Heart left ventricle (tissue), 16 donors: ENCODE results near the gene ST7. TPM values are rescaled to one million over a fixed set of nuclear protein-coding genes. Genes with fewer than 3 reads are reported as not detected.

Source experiments
- ATAC-seq, 4 donors: fragments of 200-7000 bp; cut with Tn5 transposase; one replicate each; pipeline ENCODE4 v1.9.1; 2020 to 2022; ENCODE audit warnings: moderate library complexity in 4 of 4, mild to moderate bottlenecking in 3 of 4, moderate number of reproducible peaks in 1 of 4
- DNase-seq, 5 donors: peaks; one replicate each; pipeline ENCODE4 v3.0.0-alpha.2; 2020
- H3K27ac ChIP-seq, 12 donors: fragments of 200-600 bp; sonication (generic) in 4 of 12; one replicate each; pipeline versions ENCODE4 v1.5.0 to v1.8.0; 2016 to 2022; ENCODE audit warnings: mild to moderate bottlenecking in 2 of 12
- H3K27me3 ChIP-seq, 9 donors: fragments of 200-600 bp; sonication (generic) in 2 of 9; one replicate each; pipeline versions ENCODE4 v1.5.1 to v1.8.0; 2016 to 2022; ENCODE audit warnings: mild to moderate bottlenecking in 3 of 9
- H3K36me3 ChIP-seq, 9 donors: fragments of 200-600 bp; sonication (generic) in 2 of 9; one replicate each; pipeline versions ENCODE4 v1.5.0 to v1.8.0; 2018 to 2022; ENCODE audit warnings: mild to moderate bottlenecking in 2 of 9
- H3K4me1 ChIP-seq, 12 donors: fragments of 200-600 bp; sonication (generic) in 4 of 12; one replicate each; pipeline versions ENCODE4 v1.5.0 to v1.8.0; 2016 to 2022; ENCODE audit warnings: mild to moderate bottlenecking in 3 of 12
- H3K4me3 ChIP-seq, 12 donors: fragments of 200-600 bp; sonication (generic) in 4 of 12; one replicate each; pipeline versions ENCODE4 v1.5.0 to v1.8.0; 2017 to 2022; ENCODE audit warnings: mild to moderate bottlenecking in 9 of 12, moderate library complexity in 4 of 12
- H3K9me3 ChIP-seq, 12 donors: fragments of 200-600 bp; sonication (generic) in 4 of 12; one replicate each; pipeline versions ENCODE4 v1.5.0 to v1.8.0; 2016 to 2022; ENCODE audit warnings: mild to moderate bottlenecking in 1 of 12
- POLR2A ChIP-seq, 2 donors: fragments of 450-650 bp; IDR thresholded peaks; one replicate each; pipeline ENCODE4 v1.6.1; 2017; ENCODE audit warnings: antibody characterized with exemption in 2 of 2, mild to moderate bottlenecking in 2 of 2, moderate library complexity in 2 of 2
- WGBS, 4 donors: extraction: QIAGEN DNeasy Blood & Tissue Kit in 2 of 4; methylation state at CpG; one replicate each; pipeline versions ENCODE4 v1.1.5 to v1.1.7; 2013 to 2018; 5-methylcytosine and 5-hydroxymethylcytosine counted together
- intact Hi-C, 10 donors: fragments of 100-400 bp; cut with DNase I; formaldehyde crosslinking; loops; one replicate each; pipeline versions ENCODE4 v1.11.1 to v1.14.2; 2022
- polyA plus RNA-seq, 2 donors: library from polyadenylated mRNA; stranded (reverse); fragments of 200-250 nt; gene quantifications; one replicate each; pipeline ENCODE4 v1.2.3, GENCODE V29; 2013
- total RNA-seq, 9 donors: library from RNA; depleted of rRNA in 2 of 9; stranded (reverse); fragments of >200 nt in 2 of 9; fragmentation: NEBNext Ultra II Directional in 3 of 9; extraction: Animal tissue kit (Norgen Biotek cat#: 25700) in 3 of 9; gene quantifications; one replicate each; pipeline versions ENCODE4 v1.1.0 to v1.2.4, GENCODE V29; 2016 to 2023
- TF ChIP-seq, protein P1 (sequence below), 12 donors: fragments of 200-600 bp; sonication (generic) in 4 of 12; IDR thresholded peaks; one replicate each; pipeline versions ENCODE4 v1.5.0 to v1.8.0; 2018 to 2022; ENCODE audit warnings: antibody characterized with exemption in 12 of 12, mild to moderate bottlenecking in 5 of 12
- donor health status: ischemic (EF 13 %, LVEDD 7.1; RV severe dilation, severe dysfunction).
- donor health status: healthy with polysubstance abuse.
- donor health status: DM: no; HTN: yes; CAD: no.
- donor health status: DM: no; HTN: no; CAD: no.
- donor health status: ischemic (EF 25% LVEDD 6.9; RV normal size, moderate dysfunction).
- donor health status: ischemic (EF 25% LVEDD 5.7; RV mildly dilated, moderate dysfunction).
- donor health status: healthy.
- donor health status: DM: yes; HTN: yes; CAD: no.
- donor health status: ischemic (EF 35%, LVEDD 5.7; RV mildly dilated, moderate dysfunction).
- donor health status: nonischemic (EF 11% LVEDD 7.7; RV severe dilation, severe dysfunction).
- donor health status: DM: yes; HTN: yes; CAD: no.
- donor health status: PGD.
- donor health status: ischemic (EF 29% LVEDD 5.4; RV normal size, mild dysfunction).
- donor health status: nonischemic (EF 23%, LVEDD 6.1; RV moderate dilation, normal function).

ST7 gene
- total and polyA plus RNA-seq, 11 donors, result 16.0 to 41.3 (median 25.5) TPM

DNA sequence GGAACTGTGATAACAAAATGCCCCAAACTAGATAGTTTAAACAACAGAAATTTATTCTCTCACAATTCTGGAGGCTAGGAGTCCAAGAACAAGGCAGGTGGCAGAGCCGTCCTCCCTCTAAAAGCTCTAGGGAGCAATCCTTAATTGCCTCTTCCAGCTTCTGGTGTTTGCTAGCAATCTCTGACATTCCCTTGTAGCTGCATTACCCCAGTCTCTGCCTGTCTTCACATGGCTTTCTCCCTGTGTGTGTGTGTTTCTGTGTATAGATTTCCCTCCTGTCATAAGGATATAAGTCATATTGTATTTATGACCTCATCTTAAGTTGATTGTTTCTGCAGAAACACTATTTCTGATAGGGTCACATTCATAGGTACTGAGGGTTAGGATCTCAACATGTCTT is 192.0 kb downstream of the ST7 start:
- 82 to 96% (median 87%) methylated on average over 1 of the region's 1 CpG for WGBS, 4 donors
- Histone ChIP-seq H3K4me1 (peaks cover 0 to 20% (median 0%) of the 10 kb centered on the region in 12 donors), H3K4me3 (no peak overlapping the region), H3K36me3 (peaks cover 0 to 15% (median 1%) of the 10 kb centered on the region in 9 donors), H3K9me3 (no peaks in the 10 kb centered on the region), H3K27me3 (no peaks in the 10 kb centered on the region), H3K27ac (no peak overlapping the region)
- no peak for TF ChIP-seq POLR2A (IDR thresholded peaks at IDR 0.05)
- TF ChIP-seq, protein P1, sequence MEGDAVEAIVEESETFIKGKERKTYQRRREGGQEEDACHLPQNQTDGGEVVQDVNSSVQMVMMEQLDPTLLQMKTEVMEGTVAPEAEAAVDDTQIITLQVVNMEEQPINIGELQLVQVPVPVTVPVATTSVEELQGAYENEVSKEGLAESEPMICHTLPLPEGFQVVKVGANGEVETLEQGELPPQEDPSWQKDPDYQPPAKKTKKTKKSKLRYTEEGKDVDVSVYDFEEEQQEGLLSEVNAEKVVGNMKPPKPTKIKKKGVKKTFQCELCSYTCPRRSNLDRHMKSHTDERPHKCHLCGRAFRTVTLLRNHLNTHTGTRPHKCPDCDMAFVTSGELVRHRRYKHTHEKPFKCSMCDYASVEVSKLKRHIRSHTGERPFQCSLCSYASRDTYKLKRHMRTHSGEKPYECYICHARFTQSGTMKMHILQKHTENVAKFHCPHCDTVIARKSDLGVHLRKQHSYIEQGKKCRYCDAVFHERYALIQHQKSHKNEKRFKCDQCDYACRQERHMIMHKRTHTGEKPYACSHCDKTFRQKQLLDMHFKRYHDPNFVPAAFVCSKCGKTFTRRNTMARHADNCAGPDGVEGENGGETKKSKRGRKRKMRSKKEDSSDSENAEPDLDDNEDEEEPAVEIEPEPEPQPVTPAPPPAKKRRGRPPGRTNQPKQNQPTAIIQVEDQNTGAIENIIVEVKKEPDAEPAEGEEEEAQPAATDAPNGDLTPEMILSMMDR (IDR thresholded peaks at IDR 0.05), result no peak
- intact Hi-C loops, result no loop called here
- no peak for ATAC-seq
- DNase-seq, result no peak

DNA sequence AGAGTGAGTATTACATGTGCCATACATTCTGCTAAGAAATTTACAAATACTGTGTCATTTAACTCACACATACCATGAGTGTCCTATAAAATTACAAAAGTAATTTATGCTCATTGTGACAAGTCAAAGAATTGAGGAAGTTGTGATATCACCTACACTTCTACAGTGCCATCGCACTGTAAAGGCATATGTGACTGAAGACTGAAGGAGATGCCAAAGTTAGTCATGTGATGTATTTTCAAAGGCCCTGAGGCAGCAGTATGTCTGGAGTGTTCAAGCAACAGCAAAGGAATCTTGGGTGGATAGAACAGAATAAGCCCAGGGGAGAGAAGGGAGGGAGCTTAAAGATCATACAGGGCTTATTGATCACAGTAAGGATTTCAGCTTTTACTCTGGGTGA is 192.8 kb downstream of the ST7 start:
- H3K4me1 ChIP-seq, result peaks cover 0 to 20% (median 0%) of the 10 kb centered on the region in 12 donors
- H3K9me3 ChIP-seq, result no peaks in the 10 kb centered on the region
- H3K27ac ChIP-seq, result peak overlapping the region in 1 of 12 donors; percentile 58
- ATAC-seq (peak in 2 of 4 donors; percentile 7 to 54), DNase-seq (no peak)
- TF ChIP-seq, protein P1 (IDR thresholded peaks at IDR 0.05), result no peak
- TF ChIP-seq POLR2A (IDR thresholded peaks at IDR 0.05), result no peak
- no peaks in the 10 kb centered on the region for H3K27me3 ChIP-seq
- peaks cover 0 to 11% (median 0%) of the 10 kb centered on the region in 9 donors for H3K36me3 ChIP-seq
- H3K4me3 ChIP-seq, result no peak overlapping the region
- intact Hi-C loops, result no loop called here
- WGBS, 4 donors, result 78 to 84% (median 83%) methylated on average over 1 of the region's 1 CpG

DNA sequence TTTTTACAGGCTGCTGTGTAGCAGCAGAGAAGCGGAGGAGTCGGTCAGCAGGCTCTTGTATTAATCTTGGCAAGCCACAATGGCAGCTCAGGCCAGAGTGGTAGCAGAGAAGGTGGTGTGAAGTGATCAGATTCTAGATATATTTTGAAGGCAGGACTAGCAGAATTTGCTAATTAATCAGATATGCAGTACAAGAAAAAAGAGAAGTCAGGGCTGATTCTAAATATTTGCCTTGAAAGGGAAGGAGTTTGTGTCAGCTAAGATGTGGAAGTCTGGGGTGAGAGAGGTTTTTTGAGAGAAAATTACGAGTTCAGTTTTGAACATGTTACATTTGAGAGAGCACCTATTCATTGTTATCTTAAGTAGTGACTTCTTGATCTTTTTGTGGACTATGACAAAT is 193.2 kb downstream of the ST7 start:
- Histone ChIP-seq H3K27me3 (no peaks in the 10 kb centered on the region), H3K4me3 (no peak overlapping the region), H3K9me3 (no peaks in the 10 kb centered on the region), H3K27ac (peak overlapping the region in 1 of 12 donors; percentile 58), H3K4me1 (peaks cover 0 to 20% (median 0%) of the 10 kb centered on the region in 12 donors), H3K36me3 (peaks cover 0 to 11% (median 0%) of the 10 kb centered on the region in 9 donors)
- ATAC-seq, result peak in 2 of 4 donors; percentile 30 to 49
- intact Hi-C loops, result no loop called here
- 50 to 81% (median 76%) methylated on average over 3 of the region's 3 CpGs for WGBS, 4 donors
- no peak for DNase-seq
- TF ChIP-seq, protein P1 (IDR thresholded peaks at IDR 0.05), result no peak
- no peak for TF ChIP-seq POLR2A (IDR thresholded peaks at IDR 0.05)

DNA sequence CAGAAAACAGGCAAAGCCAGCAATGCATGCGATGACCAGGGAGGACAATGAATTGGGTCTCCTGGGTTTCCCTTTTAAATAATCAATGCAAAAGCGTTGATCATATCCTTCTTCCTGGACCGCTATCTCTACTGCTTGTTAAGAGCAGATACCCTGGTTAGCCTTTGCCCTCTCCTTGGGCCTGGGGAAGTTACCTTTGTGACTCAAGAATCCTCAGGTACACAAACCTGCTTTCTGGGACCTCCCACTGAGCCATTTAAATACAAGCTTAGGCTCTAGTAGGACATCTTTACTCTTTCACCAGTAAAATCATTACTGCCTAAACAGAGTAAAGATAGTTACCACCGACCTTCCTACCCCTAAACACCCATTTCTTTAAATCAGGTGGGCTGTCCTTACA is 195.7 kb downstream of the ST7 start:
- DNase-seq, result no peak
- Histone ChIP-seq H3K9me3 (no peaks in the 10 kb centered on the region), H3K4me3 (no peak overlapping the region), H3K27me3 (no peaks in the 10 kb centered on the region), H3K27ac (no peak overlapping the region), H3K36me3 (peaks cover 0 to 4% (median 0%) of the 10 kb centered on the region in 9 donors), H3K4me1 (peaks cover 0 to 23% (median 6%) of the 10 kb centered on the region in 12 donors)
- WGBS, 4 donors, result 94 to 97% (median 94%) methylated on average over 4 of the region's 4 CpGs
- intact Hi-C loops, result no loop called here
- TF ChIP-seq, protein P1 (IDR thresholded peaks at IDR 0.05), result no peak
- TF ChIP-seq POLR2A (IDR thresholded peaks at IDR 0.05), result no peak
- no peak for ATAC-seq
